LHCN-M2 (cell line): Measurements from ENCODE around the gene RPS6KB2. TPM values are rescaled to one million over a fixed set of nuclear protein-coding genes. Genes with fewer than 3 reads are reported as not detected.

Experiments used
- DNase-seq: peaks from one replicate; pipeline ENCODE4 v3.0.0-alpha.2; 2012; ENCODE audit warnings: low read depth
- total RNA-seq: library from RNA; depleted of rRNA; stranded (reverse); fragments of >200 nt; gene quantifications from 2 replicates; pipeline ENCODE4 v1.2.3, GENCODE V29; 2014

The RPS6KB2 gene
- total RNA-seq, 1 experiment from 2014 or later, result 56.1 TPM

- no peak for DNase-seq
Observed at GRCh38 chr11:67429038-67429668, 859 bp downstream of the RPS6KB2 start.

- no peak for DNase-seq
Observed at GRCh38 chr11:67429722-67430121, 1.4 kb downstream of the RPS6KB2 start.

GRCh38 chr11:67431346-67432249 lies 3.3 kb downstream of the RPS6KB2 start:
- DNase-seq, result no peak

- DNase-seq, result no peak
Observed at GRCh38 chr11:67432655-67433349, 4.5 kb downstream of the RPS6KB2 start.

GRCh38 chr11:67433536-67434394 lies 5.5 kb downstream of the RPS6KB2 start:
- no peak for DNase-seq

- DNase-seq, result no peak
Observed at GRCh38 chr11:67434395-67434881, 6.1 kb downstream of the RPS6KB2 start.

- peak; percentile 43 for DNase-seq
Observed at GRCh38 chr11:67435031-67435726, 6.9 kb downstream of the RPS6KB2 start.

- no peak for DNase-seq
Observed at GRCh38 chr11:67435727-67436458, 7.6 kb downstream of the RPS6KB2 start.

GRCh38 chr11:67436459-67437081 lies 8.3 kb downstream of the RPS6KB2 start:
- DNase-seq, result peak; percentile 83

- no peak for DNase-seq
Observed at GRCh38 chr11:67437082-67437808, 9.0 kb downstream of the RPS6KB2 start, which contains the start of gene PTPRCAP. PTPRCAP (minus strand) TSS chr11:67437682; CDS start chr11:67437619, 63 bp downstream.

- no peak for DNase-seq
Observed at GRCh38 chr11:67437809-67438157, 9.5 kb downstream of the RPS6KB2 start.

- no peak for DNase-seq
Observed at GRCh38 chr11:67438158-67438902, 10.0 kb downstream of the RPS6KB2 start.

- peak; percentile 93 for DNase-seq
Observed at GRCh38 chr11:67439321-67440228, 11.3 kb downstream of the RPS6KB2 start.

- no peak for DNase-seq
Observed at GRCh38 chr11:67440229-67441097, 12.2 kb downstream of the RPS6KB2 start.

- DNase-seq, result no peak
Observed at GRCh38 chr11:67441098-67441563, 12.8 kb downstream of the RPS6KB2 start.
